OCI-LY1 (cell line): ENCODE results near the gene NPM1.
"Not testable (repeated sequence)": the region's sequence is repeated elsewhere in the genome, so short reads cannot be mapped to it uniquely, and the experiment has no call there.

Source experiments
- H2AFZ ChIP-seq: fragments of 200-600 bp; sonication (generic), shearing (Covaris generic); 2 replicates; pipeline ENCODE4 v1.6.0; 2014; ENCODE audit warnings: antibody characterized with exemption, mild to moderate bottlenecking, low read length
- H3F3A ChIP-seq: fragments of 200-600 bp; sonication (generic), shearing (Covaris generic); 2 replicates; pipeline ENCODE4 v1.6.0; 2014; ENCODE audit warnings: mild to moderate bottlenecking, antibody characterized with exemption, low read length, moderate library complexity; ENCODE audit not compliant: insufficient read depth
- H3K27ac ChIP-seq: fragments of 200-600 bp; sonication (generic); 2 replicates; pipeline ENCODE4 v1.5.1; 2014; ENCODE audit warnings: low read length, mixed run types, mild to moderate bottlenecking, low read depth; ENCODE audit not compliant: poor library complexity, severe bottlenecking
- H3K27me3 ChIP-seq: fragments of 200-600 bp; sonication (generic); 2 replicates; pipeline ENCODE4 v1.6.0; 2014; ENCODE audit warnings: antibody characterized with exemption, mild to moderate bottlenecking, low read length, moderate library complexity; ENCODE audit not compliant: insufficient read depth
- H3K36me3 ChIP-seq: fragments of 200-600 bp; sonication (generic); 2 replicates; pipeline ENCODE4 v1.6.1; 2014; ENCODE audit warnings: mild to moderate bottlenecking, antibody characterized with exemption, low read length, moderate library complexity, mixed read lengths; ENCODE audit not compliant: insufficient read depth
- H3K4me1 ChIP-seq: fragments of 200-600 bp; sonication (generic); 2 replicates; pipeline ENCODE4 v1.5.1; 2014; ENCODE audit warnings: mild to moderate bottlenecking, low read length, moderate library complexity; ENCODE audit not compliant: insufficient read depth, severe bottlenecking
- H3K4me2 ChIP-seq: fragments of 200-600 bp; sonication (generic), shearing (Covaris generic); 2 replicates; pipeline ENCODE4 v1.6.1; 2014; ENCODE audit warnings: low read length
- H3K4me3 ChIP-seq: fragments of 200-600 bp; sonication (generic); 2 replicates; pipeline ENCODE4 v1.5.1; 2014; ENCODE audit warnings: low read length, low read depth, mild to moderate bottlenecking, mixed read lengths; ENCODE audit not compliant: poor library complexity, severe bottlenecking
- H3K79me2 ChIP-seq: fragments of 200-600 bp; shearing (Covaris generic); 2 replicates; pipeline ENCODE4 v1.6.1; 2016; ENCODE audit warnings: mixed run types, low read length, mixed read lengths; ENCODE audit not compliant: insufficient read depth
- H3K9ac ChIP-seq: fragments of 200-600 bp; sonication (generic), shearing (Covaris generic); 2 replicates; pipeline ENCODE4 v1.6.1; 2014; ENCODE audit warnings: mild to moderate bottlenecking, low read length, mixed read lengths
- H3K9me2 ChIP-seq: fragments of 200-600 bp; sonication (generic), shearing (Covaris generic); 2 replicates; pipeline ENCODE4 v1.6.1; 2014; ENCODE audit warnings: low read depth, mild to moderate bottlenecking, low read length, mixed read lengths
- H3K9me3 ChIP-seq: fragments of 200-600 bp; shearing (Covaris generic); 2 replicates; pipeline ENCODE4 v1.6.1; 2014; ENCODE audit warnings: low read length, mixed read lengths
- H4K20me1 ChIP-seq: fragments of 200-600 bp; sonication (generic), shearing (Covaris generic); 2 replicates; pipeline ENCODE4 v1.6.0; 2016; ENCODE audit warnings: mild to moderate bottlenecking, low read length; ENCODE audit not compliant: insufficient read depth
- CTCF ChIP-seq: fragments of 200-600 bp; sonication (generic), shearing (Covaris generic); IDR thresholded peaks from 2 replicates; pipeline ENCODE4 v1.5.1; 2017; ENCODE audit warnings: mild to moderate bottlenecking, antibody characterized with exemption, low read length, moderate library complexity, mixed read lengths
- EZH2 ChIP-seq: fragments of 200-600 bp; sonication (generic), shearing (Covaris generic); IDR thresholded peaks from 2 replicates; pipeline ENCODE4 v1.8.0; 2017; ENCODE audit warnings: borderline replicate concordance, mixed run types, mild to moderate bottlenecking, antibody characterized with exemption, low read length, moderate library complexity, mixed read lengths

NPM1 gene

GRCh38 chr5:171397599-171397998 lies 9.9 kb downstream of the NPM1 start:
- Histone ChIP-seq H3K9ac (no peak overlapping the region), H3K9me3 (no peaks in the 10 kb centered on the region), H4K20me1 (peaks cover 13% of the 10 kb centered on the region), H3K4me3 (no peak overlapping the region), H3K27me3 (no peaks in the 10 kb centered on the region), H3K4me2 (no peak overlapping the region), H3K79me2 (peaks cover 74% of the 10 kb centered on the region), H3K27ac (no peak overlapping the region), H3K9me2 (no peaks in the 10 kb centered on the region), H2AFZ (no peak overlapping the region), H3K4me1 (no peaks in the 10 kb centered on the region), H3F3A (peaks cover 3% of the 10 kb centered on the region; the same call in 1 of the 2 replicates), H3K36me3 (peaks cover 95% of the 10 kb centered on the region)
- TF ChIP-seq EZH2 (no peak), CTCF (no peak)

GRCh38 chr5:171398660-171399059 lies 11.0 kb downstream of the NPM1 start:
- H3K4me2 ChIP-seq, H3K9me2 ChIP-seq, H3K9ac ChIP-seq, H3K27me3 ChIP-seq, H3K4me1 ChIP-seq, H2AFZ ChIP-seq, H3K9me3 ChIP-seq, H4K20me1 ChIP-seq, H3F3A ChIP-seq, H3K4me3 ChIP-seq, H3K27ac ChIP-seq: not testable (repeated sequence)
- H3K36me3 ChIP-seq: peaks cover 84% of the 10 kb centered on the region
- peaks cover 63% of the 10 kb centered on the region for H3K79me2 ChIP-seq

- peaks cover 76% of the 10 kb centered on the region for H3K36me3 ChIP-seq
- no peaks in the 10 kb centered on the region for H3K4me1 ChIP-seq
- H3K27me3 ChIP-seq: no peaks in the 10 kb centered on the region
- no peak overlapping the region for H3K27ac ChIP-seq
- H3F3A ChIP-seq: peaks cover 3% of the 10 kb centered on the region; the same call in 1 of the 2 replicates
- no peaks in the 10 kb centered on the region for H3K9me3 ChIP-seq
- peaks cover 10% of the 10 kb centered on the region for H4K20me1 ChIP-seq
- no peak for TF ChIP-seq CTCF
- no peak for TF ChIP-seq EZH2
- H2AFZ ChIP-seq: no peak overlapping the region
- H3K4me3 ChIP-seq: no peak overlapping the region
- H3K9me2 ChIP-seq: no peaks in the 10 kb centered on the region
- no peak overlapping the region for H3K4me2 ChIP-seq
- peaks cover 51% of the 10 kb centered on the region for H3K79me2 ChIP-seq
- no peak overlapping the region for H3K9ac ChIP-seq
Observed at GRCh38 chr5:171400169-171400568, 12.5 kb downstream of the NPM1 start.

GRCh38 chr5:171401167-171401947 lies 13.7 kb downstream of the NPM1 start:
- Histone ChIP-seq H3F3A (peaks cover 3% of the 10 kb centered on the region; the same call in 1 of the 2 replicates), H4K20me1 (peaks cover 5% of the 10 kb centered on the region), H3K36me3 (peaks cover 76% of the 10 kb centered on the region)

GRCh38 chr5:171402751-171403150 lies 15.1 kb downstream of the NPM1 start:
- not testable (repeated sequence) for H3K4me1 ChIP-seq, H3K27me3 ChIP-seq, H4K20me1 ChIP-seq, H3K9me3 ChIP-seq, H2AFZ ChIP-seq, H3K9me2 ChIP-seq, H3K4me3 ChIP-seq, H3K9ac ChIP-seq, H3K4me2 ChIP-seq, H3F3A ChIP-seq, H3K27ac ChIP-seq
- H3K79me2 ChIP-seq: peaks cover 30% of the 10 kb centered on the region
- peaks cover 76% of the 10 kb centered on the region for H3K36me3 ChIP-seq

More at GRCh38 chr5:171401167-171401947, 13.7 kb downstream of the NPM1 start:
- no peak overlapping the region for H2AFZ ChIP-seq
- no peaks in the 10 kb centered on the region for H3K4me1 ChIP-seq
- H3K4me2 ChIP-seq: no peak overlapping the region
- H3K9ac ChIP-seq: no peak overlapping the region
- no peak for TF ChIP-seq EZH2
- TF ChIP-seq CTCF: no peak
- no peaks in the 10 kb centered on the region for H3K9me3 ChIP-seq
- H3K9me2 ChIP-seq: no peaks in the 10 kb centered on the region
- peaks cover 44% of the 10 kb centered on the region for H3K79me2 ChIP-seq
- H3K27me3 ChIP-seq: no peaks in the 10 kb centered on the region
- no peak overlapping the region for H3K4me3 ChIP-seq
- H3K27ac ChIP-seq: no peak overlapping the region
